ENCODE data around the gene SYT8. TPM values are rescaled to one million over a fixed set of nuclear protein-coding genes. Genes with fewer than 3 reads are reported as not detected.

SYT8 gene
- total RNA-seq, 4 donors from 2014 or later, result not detected

- in situ Hi-C loops (cut with MboI; ENCODE audit: low sequenced_read_pairs in 4 of 4), result loop anchor here in 2 of 4 donors (5.0 to 10.0 kb wide), 2 partner anchors 132 to 134 kb away; partner anchors contain the start of gene KRTAP5-6 (in 2 of the 2)
- intact Hi-C loops (cut with DNase I; ENCODE audit: low total_unique reads), result no loop called here
- Histone ChIP-seq H3K4me3 (no peak overlapping the region), H3K27me3 (no peaks in the 10 kb centered on the region), H3K4me1 (no peaks in the 10 kb centered on the region), H3K27ac (no peak overlapping the region), H3K9me3 (no peaks in the 10 kb centered on the region), H3K36me3 (no peaks in the 10 kb centered on the region)
- ATAC-seq (no peak), DNase-seq (no peak)
- TF ChIP-seq POLR2A (IDR thresholded peaks at IDR 0.05) (no peak), CTCF (IDR thresholded peaks at IDR 0.05 in 4 of 5, conservative IDR thresholded peaks at IDR 0.05 in 1 of 5) (no peak)
Measured at GRCh38 chr11:1829039-1829820, 5.6 kb upstream of the SYT8 start.

DNA sequence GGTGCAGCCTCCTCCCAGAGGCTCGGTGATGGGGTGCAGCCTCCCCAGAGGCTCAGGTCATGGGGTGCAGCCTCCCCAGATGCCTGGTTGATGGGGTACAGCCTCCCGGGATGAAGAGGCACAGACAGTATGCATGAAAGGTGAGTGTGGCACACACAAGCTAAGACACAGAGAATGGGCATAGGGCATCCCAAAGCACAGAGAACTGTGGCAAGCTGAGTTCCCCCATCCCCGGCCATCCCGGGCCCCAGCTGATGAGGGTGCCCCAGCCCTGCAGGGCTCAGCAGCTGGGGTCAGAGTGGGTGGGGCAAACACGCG, 4.8 kb upstream of the SYT8 start:
- ATAC-seq (no peak), DNase-seq (no peak)
- Histone ChIP-seq H3K4me1 (no peaks in the 10 kb centered on the region), H3K9me3 (no peaks in the 10 kb centered on the region), H3K27ac (no peak overlapping the region), H3K4me3 (no peak overlapping the region), H3K27me3 (no peaks in the 10 kb centered on the region), H3K36me3 (no peaks in the 10 kb centered on the region)
- TF ChIP-seq CTCF (IDR thresholded peaks at IDR 0.05 in 4 of 5, conservative IDR thresholded peaks at IDR 0.05 in 1 of 5), result no peak
- no peak for TF ChIP-seq POLR2A (IDR thresholded peaks at IDR 0.05)
- intact Hi-C loops (cut with DNase I; ENCODE audit: low total_unique reads), result no loop called here
- in situ Hi-C loops (cut with MboI; ENCODE audit: low sequenced_read_pairs in 4 of 4), result no loop called here

GRCh38 chr11:1830322-1831223, 4.2 kb upstream of the SYT8 start:
- H3K36me3 ChIP-seq, result no peaks in the 10 kb centered on the region
- H3K27ac ChIP-seq, result no peak overlapping the region
- H3K9me3 ChIP-seq, result no peaks in the 10 kb centered on the region
- ATAC-seq (no peak), DNase-seq (no peak)
- H3K4me1 ChIP-seq, result no peaks in the 10 kb centered on the region
- in situ Hi-C loops (cut with MboI; ENCODE audit: low sequenced_read_pairs in 4 of 4) (no loop called here), intact Hi-C loops (cut with DNase I; ENCODE audit: low total_unique reads) (no loop called here)
- no peak overlapping the region for H3K4me3 ChIP-seq
- no peaks in the 10 kb centered on the region for H3K27me3 ChIP-seq
- TF ChIP-seq POLR2A (IDR thresholded peaks at IDR 0.05) (no peak), CTCF (IDR thresholded peaks at IDR 0.05 in 4 of 5, conservative IDR thresholded peaks at IDR 0.05 in 1 of 5) (no peak)

- Histone ChIP-seq H3K4me1 (no peaks in the 10 kb centered on the region), H3K27ac (no peak overlapping the region), H3K27me3 (no peaks in the 10 kb centered on the region), H3K36me3 (no peaks in the 10 kb centered on the region), H3K9me3 (no peaks in the 10 kb centered on the region), H3K4me3 (no peak overlapping the region)
- in situ Hi-C loops (cut with MboI; ENCODE audit: low sequenced_read_pairs in 4 of 4) (no loop called here), intact Hi-C loops (cut with DNase I; ENCODE audit: low total_unique reads) (loop anchor here (1.0 to 2.0 kb wide), 2 partner anchors 137 to 179 kb away; no protein-coding TSS in a partner anchor)
- no peak for ATAC-seq
- DNase-seq, result no peak
- TF ChIP-seq POLR2A (IDR thresholded peaks at IDR 0.05), result no peak
- no peak for TF ChIP-seq CTCF (IDR thresholded peaks at IDR 0.05 in 4 of 5, conservative IDR thresholded peaks at IDR 0.05 in 1 of 5)
Measured at GRCh38 chr11:1831338-1832210, 3.2 kb upstream of the SYT8 start.

Data from gastrocnemius medialis (tissue), 4 donors.